Kidney (tissue), 14 donors: ENCODE data around the gene CRTC1. TPM values are rescaled to one million over a fixed set of nuclear protein-coding genes. Genes with fewer than 3 reads are reported as not detected.

Experiments
- DNase-seq, 5 donors: peaks; one replicate each; pipeline ENCODE4 v3.0.0-alpha.2; 2013 to 2020
- FAIRE-seq: peaks from 2 replicates; lab custom pipeline; 2012; peaks lifted over from hg19 to GRCh38; lab: Jason Lieb, UNC
- H3K27ac ChIP-seq, 2 donors: one replicate each; pipeline ENCODE4 v1.7.0; 2013; ENCODE audit warnings: low read depth in 2 of 2, low read length in 2 of 2, inconsistent platforms in 1 of 2
- H3K27me3 ChIP-seq: one replicate; pipeline ENCODE4 v1.7.1; 2013; ENCODE audit warnings: low read length, inconsistent platforms; ENCODE audit not compliant: control insufficient read depth, insufficient read depth
- H3K36me3 ChIP-seq, 3 donors: one replicate each; pipeline versions ENCODE4 v1.7.0 to v1.7.1; 2013; ENCODE audit warnings: low read length in 3 of 3, control low read depth in 1 of 3, inconsistent platforms in 1 of 3; ENCODE audit not compliant: insufficient read depth in 3 of 3, control insufficient read depth in 2 of 3
- H3K4me1 ChIP-seq, 3 donors: one replicate each; pipeline versions ENCODE4 v1.7.0 to v1.7.1; 2013; ENCODE audit warnings: low read length in 3 of 3, inconsistent platforms in 1 of 3, low read depth in 1 of 3; ENCODE audit not compliant: control insufficient read depth in 2 of 3, insufficient read depth in 2 of 3
- H3K4me3 ChIP-seq, 3 donors: one replicate each; pipeline versions ENCODE4 v1.7.0 to v1.8.1; 2013; ENCODE audit warnings: low read length in 3 of 3, control low read depth in 1 of 3, inconsistent platforms in 1 of 3
- H3K9ac ChIP-seq, 3 donors: one replicate each; pipeline versions ENCODE4 v1.7.0 to v1.7.1; 2013; ENCODE audit warnings: low read length in 3 of 3, control low read depth in 1 of 3, inconsistent platforms in 1 of 3
- H3K9me3 ChIP-seq, 3 donors: one replicate each; pipeline versions ENCODE4 v1.7.0 to v1.7.1; 2013; ENCODE audit warnings: low read length in 3 of 3, control low read depth in 1 of 3, inconsistent platforms in 1 of 3; ENCODE audit not compliant: control insufficient read depth in 2 of 3, insufficient read depth in 1 of 3
- CTCF ChIP-seq: IDR thresholded peaks from 3 replicates; pipeline ENCODE4 v1.5.1; 2012; ENCODE audit warnings: mild to moderate bottlenecking, moderate library complexity, borderline replicate concordance; ENCODE audit not compliant: insufficient read depth; ENCODE audit errors: extremely low read depth
- intact Hi-C: fragments of 100-400 bp; cut with DNase I; formaldehyde crosslinking; loops from one replicate; pipeline ENCODE4 v1.11.1; 2022
- polyA plus RNA-seq: library from polyadenylated mRNA; stranded (reverse); fragments of 350-450 nt; fragmentation: Illumina TruSeq; extraction: RNeasy Lipid Tissue Mini Kit (QIAGEN cat#74804); gene quantifications from one replicate; pipeline ENCODE4 v1.2.3, GENCODE V29; 2014; ENCODE audit warnings: low read depth, low replicate concordance; ENCODE audit not compliant: insufficient read depth
- total RNA-seq: library from RNA; stranded (reverse); fragmentation: NEBNext Ultra II Directional; extraction: Animal tissue kit (Norgen Biotek cat#: 25700); gene quantifications from one replicate; pipeline ENCODE4 v1.2.1, GENCODE V29; 2021
- donor health status: control.
- donor health status: control.
- donor health status: control.
- donor health status: control.
- donor health status: control.
- donor health status: DM: yes; HTN: yes; CAD: no.
- donor health status: Normal renal cell carcinoma (clear cell type).

Gene CRTC1
- total and polyA plus RNA-seq, 2 donors from 2014 or later = 10.9 to 26.8 TPM

GRCh38 chr19:18737337-18737953, 54.0 kb downstream of the CRTC1 start:
- Histone ChIP-seq H3K4me1 (peaks cover 3 to 47% (median 26%) of the 10 kb centered on the region in 3 donors), H3K9ac (peak overlapping the region in 1 of 3 donors; percentile 51), H3K27me3 (no peaks in the 10 kb centered on the region), H3K4me3 (no peak overlapping the region), H3K27ac (peak overlapping the region; percentile 61 to 68), H3K9me3 (no peaks in the 10 kb centered on the region), H3K36me3 (no peaks in the 10 kb centered on the region)
- no peak for FAIRE-seq
- intact Hi-C loops = no loop called here
- peak in 2 of 5 donors; percentile 25 to 38 for DNase-seq
- TF ChIP-seq CTCF = no peak

GRCh38 chr19:18737954-18738351, 54.5 kb downstream of the CRTC1 start:
- DNase-seq (peak in 2 of 5 donors; percentile 53 to 58), FAIRE-seq (no peak)
- H3K27ac ChIP-seq = peak overlapping the region; percentile 61 to 68
- no peaks in the 10 kb centered on the region for H3K9me3 ChIP-seq
- peak overlapping the region in 1 of 3 donors; percentile 51 for H3K9ac ChIP-seq
- no peak for TF ChIP-seq CTCF
- H3K36me3 ChIP-seq = no peaks in the 10 kb centered on the region
- intact Hi-C loops = no loop called here
- H3K4me3 ChIP-seq = no peak overlapping the region
- H3K27me3 ChIP-seq = no peaks in the 10 kb centered on the region
- peaks cover 3 to 52% (median 31%) of the 10 kb centered on the region in 3 donors for H3K4me1 ChIP-seq

- no peaks in the 10 kb centered on the region for H3K27me3 ChIP-seq
- no peak for FAIRE-seq
- intact Hi-C loops = no loop called here
- H3K4me3 ChIP-seq = no peak overlapping the region
- peak in 1 of 5 donors; percentile 56 for DNase-seq
- H3K36me3 ChIP-seq = no peaks in the 10 kb centered on the region
- peak overlapping the region in 1 of 2 donors; percentile 15 for H3K27ac ChIP-seq
- H3K4me1 ChIP-seq = peaks cover 3 to 56% (median 32%) of the 10 kb centered on the region in 3 donors
- no peak overlapping the region for H3K9ac ChIP-seq
- no peak for TF ChIP-seq CTCF
- no peaks in the 10 kb centered on the region for H3K9me3 ChIP-seq
Measured at GRCh38 chr19:18738961-18739690, 55.6 kb downstream of the CRTC1 start.
